Stimulated activated CD4-positive, alpha-beta T cell treated with anti-CD3 and anti-CD28 coated beads, Interleukin-4, amount 100 ng/mL, for 1 hour (primary cell): ENCODE results near the gene GMDS.

ENCODE experiments used
- DNase-seq: peaks from one replicate; pipeline ENCODE4 v3.0.0-alpha.2; 2020

The GMDS gene

GRCh38 chr6:1724616-1725015 is 520.8 kb downstream of the GMDS start:
- no peak for DNase-seq

- no peak for DNase-seq
Measured at GRCh38 chr6:1724124-1724523, 521.3 kb downstream of the GMDS start.

- no peak for DNase-seq
Measured at GRCh38 chr6:1722801-1723200, 522.6 kb downstream of the GMDS start.

GRCh38 chr6:1720620-1721322 is 524.6 kb downstream of the GMDS start:
- no peak for DNase-seq

GRCh38 chr6:1719922-1720321 is 525.5 kb downstream of the GMDS start:
- DNase-seq, result no peak

GRCh38 chr6:1716868-1717267 is 528.5 kb downstream of the GMDS start:
- no peak for DNase-seq

GRCh38 chr6:1716396-1716795 is 529.0 kb downstream of the GMDS start:
- DNase-seq, result no peak

GRCh38 chr6:1715336-1715735 is 530.1 kb downstream of the GMDS start:
- no peak for DNase-seq

GRCh38 chr6:1714654-1715053 is 530.8 kb downstream of the GMDS start:
- no peak for DNase-seq

- DNase-seq, result no peak
Measured at GRCh38 chr6:1713016-1713600, 532.3 kb downstream of the GMDS start.

- no peak for DNase-seq
Measured at GRCh38 chr6:1712451-1712850, 533.0 kb downstream of the GMDS start.

GRCh38 chr6:1711136-1711535 is 534.3 kb downstream of the GMDS start:
- DNase-seq, result no peak

- DNase-seq, result no peak
Measured at GRCh38 chr6:1709234-1709641, 536.2 kb downstream of the GMDS start.

GRCh38 chr6:1708820-1709219 is 536.6 kb downstream of the GMDS start:
- DNase-seq, result no peak

GRCh38 chr6:1708122-1708521 is 537.3 kb downstream of the GMDS start:
- DNase-seq, result no peak

- DNase-seq, result no peak
Measured at GRCh38 chr6:1705630-1706029, 539.8 kb downstream of the GMDS start.

GRCh38 chr6:1705183-1705582 is 540.2 kb downstream of the GMDS start:
- no peak for DNase-seq

- DNase-seq, result no peak
Measured at GRCh38 chr6:1704711-1705110, 540.7 kb downstream of the GMDS start.

GRCh38 chr6:1703923-1704322 is 541.5 kb downstream of the GMDS start:
- no peak for DNase-seq

GRCh38 chr6:1703091-1703855 is 542.1 kb downstream of the GMDS start:
- no peak for DNase-seq

GRCh38 chr6:1702580-1703051 is 542.8 kb downstream of the GMDS start:
- DNase-seq, result no peak

GRCh38 chr6:1701668-1702353 is 543.6 kb downstream of the GMDS start:
- no peak for DNase-seq

- DNase-seq, result no peak
Measured at GRCh38 chr6:1700278-1700967, 545.0 kb downstream of the GMDS start.
